Erythroblast (primary cell): ENCODE results near the gene ERCC3.

Experiments used
- GATA1 ChIP-seq: IDR thresholded peaks from 2 replicates; pipeline ENCODE4 v1.6.1; 2011; ENCODE audit warnings: low read depth, mild to moderate bottlenecking, control low read depth, low read length, moderate library complexity
- POLR2A ChIP-seq: IDR thresholded peaks from 2 replicates; pipeline ENCODE4 v1.6.1; 2011; ENCODE audit warnings: mild to moderate bottlenecking, low read length

DNA sequence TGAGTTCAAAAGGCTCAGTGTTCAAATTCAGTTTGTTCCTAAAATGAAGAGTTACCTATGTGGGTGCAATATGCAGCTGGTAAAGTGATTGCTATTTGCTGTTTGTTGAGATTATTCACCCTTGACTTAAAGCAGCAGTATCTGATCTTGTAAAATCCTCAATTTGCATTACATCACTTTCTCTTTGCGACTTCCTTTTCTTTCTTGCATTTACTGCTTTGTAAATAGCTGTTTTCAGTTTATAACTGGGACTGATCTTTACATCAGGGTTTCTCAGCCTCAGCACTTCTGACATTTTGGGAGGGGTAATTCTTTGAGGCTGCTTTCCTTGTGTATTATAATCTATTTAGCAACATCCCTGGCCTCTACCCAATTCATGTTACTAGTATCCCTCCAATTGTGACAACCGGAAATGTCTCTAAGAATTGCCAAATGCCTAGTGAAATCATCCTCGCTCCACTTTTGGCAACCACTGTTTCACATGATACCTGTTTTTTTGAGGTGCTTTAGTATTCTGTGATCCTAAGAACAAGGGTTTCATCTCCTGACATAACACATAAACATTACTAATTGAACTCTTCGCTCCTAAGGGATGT, 12.1 kb upstream of the ERCC3 start:
- no peak for TF ChIP-seq POLR2A
- no peak for TF ChIP-seq GATA1
